ENCODE results near the gene TWF2. TPM values are rescaled to one million over a fixed set of nuclear protein-coding genes. Genes with fewer than 3 reads are reported as not detected.
A peak's percentile ranks its signal among the peaks of the same experiment; 100 is the strongest.
"Not testable (repeated sequence)": the region's sequence is repeated elsewhere in the genome, so short reads cannot be mapped to it uniquely, and the experiment has no call there.

Gene TWF2
- total RNA-seq = 24.3 and 67.9 TPM in 2 replicates
- 66.1 TPM for polyA plus RNA-seq (2012)

GRCh38 chr3:52238761-52239701 lies at the start of gene TWF2:
TSS of gene TWF2 (minus strand) at chr3:52239158. CDS start at chr3:52239016, 142 bp downstream.
- DNase-seq (ENCODE audit: low read depth) = peak; percentile 73

- DNase-seq (ENCODE audit: low read depth) = no peak
These were observed 49.7 kb upstream of the TWF2 start for GRCh38 chr3:52288674-52289073.

GRCh38 chr3:52286777-52287110 lies 47.8 kb upstream of the TWF2 start:
- DNase-seq (ENCODE audit: low read depth) = peak; percentile 8

GRCh38 chr3:52284051-52284450 lies 45.1 kb upstream of the TWF2 start:
- not testable (repeated sequence) for DNase-seq (ENCODE audit: low read depth)

- no peak for DNase-seq (ENCODE audit: low read depth)
These were observed 44.3 kb upstream of the TWF2 start for GRCh38 chr3:52283306-52283705.

GRCh38 chr3:52281981-52282801 lies 43.2 kb upstream of the TWF2 start:
- no peak for DNase-seq (ENCODE audit: low read depth)

- peak; percentile 85 for DNase-seq (ENCODE audit: low read depth)
These were observed 41.1 kb upstream of the TWF2 start for GRCh38 chr3:52280050-52280461.

- no peak for DNase-seq (ENCODE audit: low read depth)
These were observed 40.6 kb upstream of the TWF2 start for GRCh38 chr3:52279596-52279995.

- peak; percentile 93 for DNase-seq (ENCODE audit: low read depth)
These were observed 39.6 kb upstream of the TWF2 start, which contains the start of gene WDR82 for GRCh38 chr3:52278510-52279069. TSS of gene WDR82 (minus strand) at chr3:52278649. CDS start at chr3:52278361, 288 bp downstream.

GRCh38 chr3:52277972-52278509 lies 39.1 kb upstream of the TWF2 start:
- DNase-seq (ENCODE audit: low read depth) = peak; percentile 69

GRCh38 chr3:52277071-52277964 lies 38.4 kb upstream of the TWF2 start:
- peak; percentile 76 for DNase-seq (ENCODE audit: low read depth)

- not testable (repeated sequence) for DNase-seq (ENCODE audit: low read depth)
These were observed 35.8 kb upstream of the TWF2 start for GRCh38 chr3:52274781-52275180.

- no peak for DNase-seq (ENCODE audit: low read depth)
These were observed 33.9 kb upstream of the TWF2 start for GRCh38 chr3:52272831-52273230.

- DNase-seq (ENCODE audit: low read depth) = not testable (repeated sequence)
These were observed 33.2 kb upstream of the TWF2 start for GRCh38 chr3:52272172-52272571.

GRCh38 chr3:52270252-52270754 lies 31.3 kb upstream of the TWF2 start:
- no peak for DNase-seq (ENCODE audit: low read depth)

GRCh38 chr3:52269776-52270175 lies 30.8 kb upstream of the TWF2 start:
- DNase-seq (ENCODE audit: low read depth) = no peak

GRCh38 chr3:52268036-52268435 lies 29.1 kb upstream of the TWF2 start:
- DNase-seq (ENCODE audit: low read depth) = no peak

- DNase-seq (ENCODE audit: low read depth) = no peak
These were observed 26.4 kb upstream of the TWF2 start for GRCh38 chr3:52265387-52265786.

- DNase-seq (ENCODE audit: low read depth) = no peak
These were observed 23.5 kb upstream of the TWF2 start for GRCh38 chr3:52262447-52262846.

- DNase-seq (ENCODE audit: low read depth) = no peak
These were observed 20.5 kb upstream of the TWF2 start for GRCh38 chr3:52259448-52259847.
